Nephron (organoid): ENCODE results near the gene DUS1L.
A peak's percentile ranks its signal among the peaks of the same experiment; 100 is the strongest.

ENCODE experiments used
- H3K27ac Mint-ChIP-seq, 3 experiments: 2 replicates each; pipeline ENCODE4 v1.8.0; 2020; ENCODE audit warnings: mixed read lengths in 3 of 3, mild to moderate bottlenecking in 2 of 3, moderate library complexity in 1 of 3
- H3K27me3 Mint-ChIP-seq: 2 replicates; pipeline ENCODE4 v1.8.0; 2021; ENCODE audit warnings: low read depth, mild to moderate bottlenecking, moderate library complexity, mixed read lengths
- H3K36me3 Mint-ChIP-seq: 2 replicates; pipeline ENCODE4 v1.8.0; 2020; ENCODE audit warnings: low read depth, mixed read lengths
- H3K4me1 Mint-ChIP-seq: 2 replicates; pipeline ENCODE4 v1.8.0; 2020; ENCODE audit warnings: mixed read lengths
- H3K4me3 Mint-ChIP-seq, 3 experiments: 2 replicates each; pipeline ENCODE4 v1.8.0; 2020; ENCODE audit warnings: mild to moderate bottlenecking in 3 of 3, mixed read lengths in 3 of 3, moderate library complexity in 2 of 3
- H3K9me3 Mint-ChIP-seq: 2 replicates; pipeline ENCODE4 v1.8.0; 2020; ENCODE audit warnings: mixed read lengths
- TF ChIP-seq, protein P1 (sequence below), 3 experiments: fragments of 200-600 bp; sonication (generic); IDR thresholded peaks; one replicate each; pipeline ENCODE4 v1.5.0; 2021; ENCODE audit warnings: antibody characterized with exemption in 3 of 3; ENCODE audit not compliant: unreplicated experiment in 3 of 3

Gene DUS1L

DNA sequence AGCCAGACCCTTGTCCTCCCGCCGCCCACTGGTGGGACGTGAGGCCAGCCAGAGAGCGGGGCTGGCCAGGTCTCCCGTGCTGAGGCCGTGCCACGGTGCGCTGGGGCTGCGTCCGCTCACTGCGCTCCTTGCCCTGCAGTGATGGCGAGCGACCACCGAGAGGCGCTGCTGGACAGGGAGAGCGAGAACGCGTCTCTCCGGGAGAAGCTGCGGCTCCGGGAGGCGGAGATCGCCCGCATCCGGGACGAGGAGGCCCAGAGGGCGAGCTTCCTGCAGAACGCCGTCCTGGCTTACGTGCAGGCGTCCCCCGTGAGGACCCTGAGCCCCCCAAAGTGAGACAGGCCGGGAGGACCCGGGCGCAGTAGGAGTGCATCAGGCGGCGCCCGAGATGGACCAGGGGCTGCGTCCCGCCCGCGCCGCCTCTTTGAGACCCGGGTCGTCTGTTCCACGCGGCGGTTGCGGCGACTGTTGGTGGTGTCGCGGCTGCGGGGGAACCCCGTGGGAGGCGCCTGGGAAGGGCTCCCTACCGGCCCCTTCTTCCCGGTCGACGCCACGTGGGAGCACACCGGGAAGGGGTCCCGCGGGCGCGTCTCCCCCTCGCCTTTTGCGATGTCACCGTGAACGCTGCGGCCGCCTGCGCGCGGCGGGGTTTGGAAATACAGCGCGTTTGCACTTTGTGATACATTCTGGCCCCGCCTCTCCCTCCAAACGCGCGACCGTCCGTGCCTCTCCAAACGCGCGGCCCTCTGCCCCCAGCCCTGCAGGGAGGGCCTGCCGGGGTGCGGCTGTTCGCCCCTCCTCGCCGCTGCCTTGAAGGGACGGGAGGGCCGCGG is 34.9 kb downstream of the DUS1L start:
- TF ChIP-seq, protein P1, sequence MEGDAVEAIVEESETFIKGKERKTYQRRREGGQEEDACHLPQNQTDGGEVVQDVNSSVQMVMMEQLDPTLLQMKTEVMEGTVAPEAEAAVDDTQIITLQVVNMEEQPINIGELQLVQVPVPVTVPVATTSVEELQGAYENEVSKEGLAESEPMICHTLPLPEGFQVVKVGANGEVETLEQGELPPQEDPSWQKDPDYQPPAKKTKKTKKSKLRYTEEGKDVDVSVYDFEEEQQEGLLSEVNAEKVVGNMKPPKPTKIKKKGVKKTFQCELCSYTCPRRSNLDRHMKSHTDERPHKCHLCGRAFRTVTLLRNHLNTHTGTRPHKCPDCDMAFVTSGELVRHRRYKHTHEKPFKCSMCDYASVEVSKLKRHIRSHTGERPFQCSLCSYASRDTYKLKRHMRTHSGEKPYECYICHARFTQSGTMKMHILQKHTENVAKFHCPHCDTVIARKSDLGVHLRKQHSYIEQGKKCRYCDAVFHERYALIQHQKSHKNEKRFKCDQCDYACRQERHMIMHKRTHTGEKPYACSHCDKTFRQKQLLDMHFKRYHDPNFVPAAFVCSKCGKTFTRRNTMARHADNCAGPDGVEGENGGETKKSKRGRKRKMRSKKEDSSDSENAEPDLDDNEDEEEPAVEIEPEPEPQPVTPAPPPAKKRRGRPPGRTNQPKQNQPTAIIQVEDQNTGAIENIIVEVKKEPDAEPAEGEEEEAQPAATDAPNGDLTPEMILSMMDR (IDR thresholded peaks at IDR 0.05; ENCODE audit: unreplicated experiment in 3 of 3): peak; percentile 92 to 95 (median 93)
- peaks cover 9% of the 10 kb centered on the region for H3K4me1 Mint-ChIP-seq
- H3K27ac Mint-ChIP-seq: no peak overlapping the region
- peak overlapping the region; percentile 83 to 84 (median 84) for H3K4me3 Mint-ChIP-seq
- H3K9me3 Mint-ChIP-seq: no peaks in the 10 kb centered on the region
- peaks cover 16% of the 10 kb centered on the region for H3K27me3 Mint-ChIP-seq
- H3K36me3 Mint-ChIP-seq: no peaks in the 10 kb centered on the region

DNA sequence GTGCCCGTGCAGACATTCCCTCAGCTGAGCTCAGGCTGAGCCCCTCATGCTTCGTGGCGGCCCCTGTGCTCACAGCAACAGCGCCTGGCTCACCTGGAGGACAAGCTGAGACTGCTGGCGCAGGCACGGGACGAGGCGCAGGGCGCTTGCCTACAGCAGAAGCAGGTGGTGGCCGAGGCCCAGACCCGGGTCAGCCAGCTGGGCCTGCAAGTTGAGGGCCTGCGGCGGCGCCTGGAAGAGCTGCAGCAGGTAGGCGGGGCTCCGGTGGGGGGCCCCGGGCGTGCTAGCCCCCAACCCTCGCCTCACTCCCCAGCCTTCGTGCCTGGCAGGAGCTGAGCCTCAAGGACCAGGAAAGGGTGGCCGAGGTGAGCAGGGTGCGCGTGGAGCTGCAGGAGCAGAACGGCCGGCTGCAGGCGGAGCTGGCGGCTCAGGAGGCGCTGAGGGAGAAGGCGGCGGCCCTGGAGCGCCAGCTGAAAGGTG is 35.6 kb downstream of the DUS1L start:
- H3K36me3 Mint-ChIP-seq: no peaks in the 10 kb centered on the region
- H3K4me1 Mint-ChIP-seq: peaks cover 2% of the 10 kb centered on the region
- TF ChIP-seq, protein P1 (IDR thresholded peaks at IDR 0.05; ENCODE audit: unreplicated experiment in 3 of 3): no peak
- H3K4me3 Mint-ChIP-seq: peak overlapping the region in 2 of 3 experiments; percentile 75 to 80
- no peaks in the 10 kb centered on the region for H3K9me3 Mint-ChIP-seq
- H3K27ac Mint-ChIP-seq: no peak overlapping the region
- peaks cover 14% of the 10 kb centered on the region for H3K27me3 Mint-ChIP-seq

- TF ChIP-seq, protein P1 (IDR thresholded peaks at IDR 0.05; ENCODE audit: unreplicated experiment in 3 of 3): no peak
- no peaks in the 10 kb centered on the region for H3K9me3 Mint-ChIP-seq
- no peaks in the 10 kb centered on the region for H3K36me3 Mint-ChIP-seq
- peak overlapping the region; percentile 75 to 80 (median 76) for H3K4me3 Mint-ChIP-seq
- H3K27me3 Mint-ChIP-seq: peaks cover 13% of the 10 kb centered on the region
- H3K4me1 Mint-ChIP-seq: no peaks in the 10 kb centered on the region
- H3K27ac Mint-ChIP-seq: no peak overlapping the region
Measured at GRCh38 chr17:82029391-82029790, 36.2 kb downstream of the DUS1L start.

- TF ChIP-seq, protein P1 (IDR thresholded peaks at IDR 0.05; ENCODE audit: unreplicated experiment in 3 of 3): no peak
- Mint-ChIP-seq H3K36me3 (no peaks in the 10 kb centered on the region), H3K4me3 (peak overlapping the region; percentile 47 to 80 (median 69)), H3K27ac (no peak overlapping the region), H3K4me1 (no peaks in the 10 kb centered on the region), H3K9me3 (no peaks in the 10 kb centered on the region), H3K27me3 (peaks cover 10% of the 10 kb centered on the region)
Measured at GRCh38 chr17:82028966-82029365, 36.6 kb downstream of the DUS1L start.

DNA sequence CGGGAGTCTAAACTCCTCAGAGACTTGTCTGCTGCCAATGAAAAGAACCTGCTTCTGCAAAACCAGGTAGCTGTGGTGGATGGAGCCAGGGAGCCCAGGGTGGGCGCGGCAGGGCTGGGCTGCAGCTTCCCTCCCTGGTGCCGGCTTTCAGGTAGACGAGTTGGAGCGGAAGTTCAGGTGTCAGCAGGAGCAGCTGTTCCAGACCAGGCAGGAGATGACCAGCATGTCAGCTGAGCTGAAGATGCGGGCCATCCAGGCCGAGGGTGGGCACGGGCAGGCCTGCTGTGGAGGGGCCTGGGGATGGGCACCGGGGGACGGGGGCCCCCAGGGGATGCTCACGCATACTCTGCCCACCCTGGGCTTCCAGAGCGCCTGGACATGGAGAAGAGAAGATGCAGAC is 37.4 kb downstream of the DUS1L start:
- TF ChIP-seq, protein P1 (IDR thresholded peaks at IDR 0.05; ENCODE audit: unreplicated experiment in 3 of 3): no peak
- Mint-ChIP-seq H3K4me1 (no peaks in the 10 kb centered on the region), H3K27me3 (peaks cover 9% of the 10 kb centered on the region), H3K4me3 (no peak overlapping the region), H3K27ac (no peak overlapping the region), H3K9me3 (no peaks in the 10 kb centered on the region), H3K36me3 (no peaks in the 10 kb centered on the region)
